ENCODE results near the gene SOCS7.

DNA sequence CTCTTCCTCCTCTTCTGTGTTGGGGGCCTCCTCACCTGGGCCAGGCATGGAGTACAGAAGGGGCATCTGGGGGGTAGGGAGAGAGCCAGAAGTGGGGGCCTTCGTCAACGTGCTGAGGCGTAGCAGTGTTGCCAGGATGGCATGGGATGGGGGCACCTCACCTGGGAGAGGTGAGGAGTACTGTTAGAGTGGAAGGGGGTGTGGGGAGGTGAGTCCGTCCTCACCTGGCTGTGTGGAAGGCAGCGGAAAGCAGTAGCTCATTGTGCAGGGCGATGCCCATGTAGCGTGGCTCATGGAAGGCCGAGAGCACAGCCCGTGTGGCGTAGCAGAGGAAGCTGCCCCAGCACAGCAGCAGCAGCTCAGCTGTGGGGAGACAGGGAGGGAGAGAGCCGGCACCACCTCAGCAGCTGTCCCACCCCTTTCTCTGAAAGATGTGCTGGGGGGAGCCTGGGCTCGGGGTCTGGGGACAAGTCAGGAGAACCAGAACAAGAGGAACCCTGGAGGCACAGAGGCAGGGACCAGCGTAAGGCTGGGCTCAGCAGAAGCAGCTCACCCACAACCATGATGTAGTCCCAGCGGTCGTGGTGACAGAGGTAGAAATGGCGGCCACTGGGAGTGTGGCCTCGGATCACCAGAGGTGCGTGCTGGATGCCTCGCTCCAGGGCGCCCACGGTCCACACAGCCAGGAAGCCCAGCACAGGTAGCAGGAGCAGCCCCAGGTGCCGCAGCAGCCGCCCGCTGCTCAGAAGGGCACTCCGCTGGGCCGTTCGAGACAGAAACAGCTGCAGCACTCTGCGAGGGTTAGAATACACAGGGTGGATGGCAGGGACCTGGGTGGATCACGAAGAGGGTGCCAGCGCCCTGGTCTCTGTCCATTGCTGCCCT, 16.9 kb upstream of the SOCS7 start:
- TF ChIP-seq, protein P1, sequence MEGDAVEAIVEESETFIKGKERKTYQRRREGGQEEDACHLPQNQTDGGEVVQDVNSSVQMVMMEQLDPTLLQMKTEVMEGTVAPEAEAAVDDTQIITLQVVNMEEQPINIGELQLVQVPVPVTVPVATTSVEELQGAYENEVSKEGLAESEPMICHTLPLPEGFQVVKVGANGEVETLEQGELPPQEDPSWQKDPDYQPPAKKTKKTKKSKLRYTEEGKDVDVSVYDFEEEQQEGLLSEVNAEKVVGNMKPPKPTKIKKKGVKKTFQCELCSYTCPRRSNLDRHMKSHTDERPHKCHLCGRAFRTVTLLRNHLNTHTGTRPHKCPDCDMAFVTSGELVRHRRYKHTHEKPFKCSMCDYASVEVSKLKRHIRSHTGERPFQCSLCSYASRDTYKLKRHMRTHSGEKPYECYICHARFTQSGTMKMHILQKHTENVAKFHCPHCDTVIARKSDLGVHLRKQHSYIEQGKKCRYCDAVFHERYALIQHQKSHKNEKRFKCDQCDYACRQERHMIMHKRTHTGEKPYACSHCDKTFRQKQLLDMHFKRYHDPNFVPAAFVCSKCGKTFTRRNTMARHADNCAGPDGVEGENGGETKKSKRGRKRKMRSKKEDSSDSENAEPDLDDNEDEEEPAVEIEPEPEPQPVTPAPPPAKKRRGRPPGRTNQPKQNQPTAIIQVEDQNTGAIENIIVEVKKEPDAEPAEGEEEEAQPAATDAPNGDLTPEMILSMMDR (IDR thresholded peaks at IDR 0.05), result no peak
- no peak for TF ChIP-seq POLR2A (IDR thresholded peaks at IDR 0.05)
